Naive thymus-derived CD4-positive, alpha-beta T cell (primary cell): ENCODE data around the gene NRN1. TPM values are rescaled to one million over a fixed set of nuclear protein-coding genes. Genes with fewer than 3 reads are reported as not detected.
"Not testable (repeated sequence)": the region's sequence is repeated elsewhere in the genome, so short reads cannot be mapped to it uniquely, and the experiment has no call there.

ENCODE experiments used
- ATAC-seq: fragments of 150-1000 bp; cut with Tn5 transposase; 2 replicates; pipeline ENCODE4 v1.10.0; 2021; ENCODE audit warnings: mild to moderate bottlenecking, moderate library complexity
- CTCF ChIA-PET: fragments of 350-600 bp; sonication (Branson Sonifier 250); formaldehyde crosslinking; loops from one replicate; lab custom pipeline; 2021; ENCODE audit warnings: antibody characterized with exemption; lab: Charles Lee
- POLR2A ChIA-PET: fragments of 350-600 bp; sonication (Branson Sonifier 250); formaldehyde crosslinking; loops from one replicate; lab custom pipeline; 2021; ENCODE audit warnings: antibody characterized with exemption, inconsistent platforms; lab: Charles Lee
- DNase-seq, 9 donors: peaks; one replicate each; pipeline versions ENCODE4 v3.0.0 to v3.0.0-alpha.2; 2020 to 2022; ENCODE audit warnings: mixed read lengths in 1 of 9
- H3K27ac ChIP-seq: one replicate; pipeline ENCODE4 v1.7.0; 2013; ENCODE audit warnings: mild to moderate bottlenecking, low read depth, low read length, moderate library complexity
- H3K27me3 ChIP-seq, 2 donors: one replicate each; pipeline ENCODE4 v1.7.0; 2013; ENCODE audit warnings: low read length in 2 of 2, mild to moderate bottlenecking in 2 of 2, moderate library complexity in 2 of 2; ENCODE audit not compliant: control insufficient read depth in 2 of 2, insufficient read depth in 2 of 2
- H3K36me3 ChIP-seq, 3 experiments: 1 replicate in 2 of 3; 2 replicates in 1 of 3; pipeline ENCODE4 v1.7.0; 2013; ENCODE audit warnings: low read length in 3 of 3, mild to moderate bottlenecking in 3 of 3, moderate library complexity in 1 of 3; ENCODE audit not compliant: insufficient read depth in 3 of 3, control insufficient read depth in 2 of 3
- H3K4me1 ChIP-seq, 2 donors: one replicate each; pipeline ENCODE4 v1.7.0; 2013; ENCODE audit warnings: low read length in 2 of 2, mild to moderate bottlenecking in 2 of 2, moderate library complexity in 1 of 2; ENCODE audit not compliant: control insufficient read depth in 2 of 2, insufficient read depth in 2 of 2
- H3K4me3 ChIP-seq: 2 replicates; pipeline ENCODE4 v1.7.0; 2013; ENCODE audit warnings: mild to moderate bottlenecking, low read length
- H3K9me3 ChIP-seq, 3 experiments: 1 replicate in 2 of 3; 2 replicates in 1 of 3; pipeline ENCODE4 v1.7.0; 2013; ENCODE audit warnings: low read length in 3 of 3; ENCODE audit not compliant: control insufficient read depth in 2 of 3
- H3K27ac Mint-ChIP-seq, 9 donors: one replicate each; pipeline ENCODE4 v1.8.0; 2020 to 2022; ENCODE audit warnings: mixed read lengths in 9 of 9, mild to moderate bottlenecking in 8 of 9, moderate library complexity in 5 of 9, inconsistent platforms in 2 of 9
- H3K27me3 Mint-ChIP-seq, 5 donors: one replicate each; pipeline ENCODE4 v1.8.0; 2021 to 2022; ENCODE audit warnings: mixed read lengths in 5 of 5, mild to moderate bottlenecking in 1 of 5
- H3K36me3 Mint-ChIP-seq, 5 donors: one replicate each; pipeline ENCODE4 v1.8.0; 2020 to 2022; ENCODE audit warnings: mixed read lengths in 5 of 5, mild to moderate bottlenecking in 3 of 5, inconsistent platforms in 1 of 5
- H3K4me1 Mint-ChIP-seq, 7 donors: one replicate each; pipeline ENCODE4 v1.8.0; 2020 to 2022; ENCODE audit warnings: mixed read lengths in 7 of 7, mild to moderate bottlenecking in 3 of 7, inconsistent platforms in 1 of 7
- H3K4me3 Mint-ChIP-seq, 10 donors: one replicate each; pipeline ENCODE4 v1.8.0; 2020 to 2022; ENCODE audit warnings: mild to moderate bottlenecking in 10 of 10, mixed read lengths in 10 of 10, moderate library complexity in 6 of 10, inconsistent platforms in 2 of 10
- H3K9me3 Mint-ChIP-seq, 11 donors: one replicate each; pipeline ENCODE4 v1.8.0; 2020 to 2022; ENCODE audit warnings: mixed read lengths in 11 of 11, mild to moderate bottlenecking in 4 of 11, inconsistent platforms in 1 of 11, moderate library complexity in 1 of 11
- intact Hi-C, 2 donors: fragments of 100-400 bp; cut with micrococcal nuclease; formaldehyde crosslinking; loops; one replicate each; pipeline ENCODE4 v1.15.1; 2023
- polyA plus RNA-seq, 2 donors: library from polyadenylated mRNA; unstranded; fragments of 300-500 nt; fragmentation: Illumina TruSeq; gene quantifications; one replicate each; pipeline ENCODE4 v1.2.3, GENCODE V29; 2021
- total RNA-seq, 6 experiments: library from RNA in 5 of 6; stranded (reverse) in 5 of 6; gene quantifications; 1 replicate in 5 of 6; 2 replicates in 1 of 6; pipeline ENCODE4 v1.2.3 and lab custom pipeline; 2021 to 2026

The NRN1 gene
- total and polyA plus RNA-seq, 7 experiments from 2014 or later, result 0.19 to 9.1 (median 0.34) TPM; not detected in 2

DNA sequence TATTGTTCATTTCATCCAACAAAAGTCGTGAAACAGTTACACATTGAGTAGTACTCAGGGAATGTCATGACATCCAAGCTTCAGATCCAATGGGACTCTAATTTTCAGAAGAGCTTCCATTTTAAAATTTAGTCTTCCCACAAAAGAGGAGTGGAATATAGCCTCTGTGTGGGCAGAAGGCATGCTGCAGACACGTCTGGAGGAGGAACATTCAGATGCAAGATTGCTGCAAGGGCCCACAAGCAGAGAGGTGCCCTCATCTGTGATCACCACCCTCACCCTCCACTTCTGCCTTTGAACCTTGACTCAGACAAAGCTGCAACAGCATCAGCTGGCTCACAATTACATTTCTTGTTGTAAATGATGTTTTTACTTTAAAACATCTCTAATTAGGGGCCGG lies 29.9 kb downstream of the NRN1 start:
- intact Hi-C loops, result no loop called here
- no peak for DNase-seq
- no peak overlapping the region for H3K27ac ChIP-seq
- POLR2A ChIA-PET, result no interaction called here
- H3K4me1 Mint-ChIP-seq, result peaks cover 0 to 21% (median 5%) of the 10 kb centered on the region in 7 donors
- H3K36me3 ChIP-seq, result no peaks in the 10 kb centered on the region
- no peak overlapping the region for H3K4me3 ChIP-seq
- H3K36me3 Mint-ChIP-seq, result peaks cover 0 to 16% (median 5%) of the 10 kb centered on the region in 5 donors
- no peaks in the 10 kb centered on the region for H3K4me1 ChIP-seq
- H3K9me3 ChIP-seq, result no peaks in the 10 kb centered on the region
- H3K27me3 Mint-ChIP-seq, result peaks cover 0 to 26% (median 7%) of the 10 kb centered on the region in 5 donors
- H3K27me3 ChIP-seq, result no peaks in the 10 kb centered on the region
- no peak for ATAC-seq
- CTCF ChIA-PET, result interaction anchor here (0.6 kb wide), 1 partner anchor 1107 kb away, joined by 3 read pairs; no protein-coding TSS in a partner anchor
- no peak overlapping the region for H3K4me3 Mint-ChIP-seq
- no peak overlapping the region for H3K27ac Mint-ChIP-seq
- peaks cover 0 to 4% (median 0%) of the 10 kb centered on the region in 11 donors for H3K9me3 Mint-ChIP-seq

- Mint-ChIP-seq H3K27ac (no peak overlapping the region), H3K4me1 (peaks cover 0 to 12% (median 7%) of the 10 kb centered on the region in 7 donors), H3K27me3 (peaks cover 7 to 21% (median 12%) of the 10 kb centered on the region in 5 donors), H3K9me3 (peaks cover 0 to 5% (median 0%) of the 10 kb centered on the region in 11 donors), H3K4me3 (no peak overlapping the region), H3K36me3 (peaks cover 0 to 10% (median 5%) of the 10 kb centered on the region in 5 donors)
- POLR2A ChIA-PET, result no interaction called here
- no peaks in the 10 kb centered on the region for H3K4me1 ChIP-seq
- H3K27me3 ChIP-seq, result no peaks in the 10 kb centered on the region
- CTCF ChIA-PET, result no interaction called here
- ATAC-seq, result no peak
- H3K9me3 ChIP-seq, result no peaks in the 10 kb centered on the region
- intact Hi-C loops, result no loop called here
- H3K36me3 ChIP-seq, result no peaks in the 10 kb centered on the region
- DNase-seq, result no peak
- no peak overlapping the region for H3K27ac ChIP-seq
- H3K4me3 ChIP-seq, result no peak overlapping the region
These were observed 37.6 kb downstream of the NRN1 start for GRCh38 chr6:5968817-5969734.

DNA sequence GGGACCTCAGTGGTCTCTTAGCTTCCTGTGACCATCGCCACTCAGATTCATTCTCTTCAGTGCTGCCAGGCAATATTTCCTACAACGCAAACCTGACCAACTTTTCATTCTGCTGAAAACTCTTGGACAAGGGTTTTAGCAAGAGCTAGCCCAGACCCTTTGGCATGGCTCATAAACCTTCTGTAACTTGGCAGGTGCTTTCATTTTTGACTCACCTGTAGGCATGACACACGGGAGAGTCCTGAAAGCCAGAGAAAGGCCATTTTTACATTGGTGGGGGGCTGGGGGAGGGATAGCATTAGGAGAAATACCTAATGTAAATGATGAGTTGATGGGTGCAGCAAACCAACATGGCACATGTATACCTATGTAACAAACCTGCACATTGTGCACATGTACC lies 38.7 kb downstream of the NRN1 start:
- H3K9me3 ChIP-seq, H3K4me1 ChIP-seq, H3K4me3 ChIP-seq, CTCF ChIA-PET, intact Hi-C loops, H3K27ac ChIP-seq, DNase-seq, ATAC-seq, H3K9me3 Mint-ChIP-seq, H3K27me3 ChIP-seq, H3K36me3 ChIP-seq, H3K27ac Mint-ChIP-seq, H3K4me3 Mint-ChIP-seq, POLR2A ChIA-PET: not testable (repeated sequence)
- H3K4me1 Mint-ChIP-seq, result peaks cover 0 to 12% (median 7%) of the 10 kb centered on the region in 7 donors
- H3K36me3 Mint-ChIP-seq, result peaks cover 0 to 12% (median 3%) of the 10 kb centered on the region in 5 donors
- H3K27me3 Mint-ChIP-seq, result peaks cover 7 to 21% (median 10%) of the 10 kb centered on the region in 5 donors

GRCh38 chr6:5967594-5967993 lies 39.1 kb downstream of the NRN1 start:
- Mint-ChIP-seq H3K9me3 (peaks cover 0 to 5% (median 0%) of the 10 kb centered on the region in 11 donors), H3K36me3 (peaks cover 0 to 8% (median 2%) of the 10 kb centered on the region in 5 donors), H3K27ac (peak overlapping the region in 1 of 9 donors; percentile 25), H3K4me3 (no peak overlapping the region), H3K27me3 (peaks cover 2 to 21% (median 8%) of the 10 kb centered on the region in 5 donors), H3K4me1 (peaks cover 0 to 12% (median 7%) of the 10 kb centered on the region in 7 donors)
- ChIA-PET POLR2A (no interaction called here), CTCF (no interaction called here)
- Histone ChIP-seq H3K36me3 (no peaks in the 10 kb centered on the region), H3K4me3 (no peak overlapping the region), H3K4me1 (no peaks in the 10 kb centered on the region), H3K27me3 (no peaks in the 10 kb centered on the region), H3K27ac (no peak overlapping the region), H3K9me3 (no peaks in the 10 kb centered on the region)
- no peak for ATAC-seq
- intact Hi-C loops, result no loop called here
- no peak for DNase-seq

DNA sequence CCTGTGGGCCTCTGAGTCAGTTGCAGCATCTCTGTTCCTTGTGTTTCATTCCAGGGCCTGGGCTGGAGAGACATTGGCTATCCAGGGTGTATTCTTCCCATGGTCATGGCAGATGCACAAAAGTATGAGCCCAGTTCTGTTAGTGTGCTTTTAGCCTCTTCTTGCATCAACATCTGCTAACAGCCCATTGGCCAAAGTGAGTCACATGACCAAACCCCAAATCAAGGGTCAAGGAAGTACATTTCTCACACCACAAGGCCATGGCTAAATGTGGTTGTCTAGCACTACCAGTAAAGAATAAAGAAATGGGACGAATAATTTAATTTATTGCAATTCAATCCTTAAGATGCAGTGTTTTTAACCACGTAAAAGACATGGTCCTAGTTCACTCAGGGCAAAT lies 43.9 kb downstream of the NRN1 start:
- H3K27me3 Mint-ChIP-seq, result peaks cover 0 to 8% (median 4%) of the 10 kb centered on the region in 5 donors
- Histone ChIP-seq H3K4me3 (no peak overlapping the region), H3K27ac (no peak overlapping the region), H3K4me1 (no peaks in the 10 kb centered on the region), H3K36me3 (no peaks in the 10 kb centered on the region), H3K27me3 (no peaks in the 10 kb centered on the region), H3K9me3 (no peaks in the 10 kb centered on the region)
- no peaks in the 10 kb centered on the region for H3K9me3 Mint-ChIP-seq
- H3K36me3 Mint-ChIP-seq, result peaks cover 0 to 4% (median 0%) of the 10 kb centered on the region in 5 donors
- ATAC-seq, result no peak
- intact Hi-C loops, result no loop called here
- no peaks in the 10 kb centered on the region for H3K4me1 Mint-ChIP-seq
- ChIA-PET CTCF (no interaction called here), POLR2A (no interaction called here)
- no peak overlapping the region for H3K27ac Mint-ChIP-seq
- DNase-seq, result no peak
- no peak overlapping the region for H3K4me3 Mint-ChIP-seq

DNA sequence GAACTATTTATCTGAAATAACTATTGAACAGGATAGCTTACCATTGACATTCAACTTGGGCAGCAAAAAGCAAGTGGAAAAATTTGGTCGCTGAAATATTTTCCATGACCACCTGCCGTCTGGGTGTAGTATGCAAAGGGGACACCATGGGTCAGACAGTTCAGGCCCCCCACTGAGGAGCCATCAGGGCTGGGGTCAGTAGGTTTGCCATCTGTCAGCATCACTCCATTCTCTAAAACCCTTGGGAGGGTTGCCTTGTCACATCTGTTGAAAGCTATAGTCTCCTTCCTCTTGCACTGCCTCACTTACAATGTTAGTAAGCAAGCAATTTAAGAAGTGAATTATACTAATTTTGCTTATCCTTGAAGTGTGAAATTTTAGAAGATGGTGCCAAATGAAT lies 44.9 kb downstream of the NRN1 start:
- intact Hi-C loops, result no loop called here
- Mint-ChIP-seq H3K4me3 (no peak overlapping the region), H3K9me3 (no peaks in the 10 kb centered on the region), H3K4me1 (no peaks in the 10 kb centered on the region), H3K36me3 (peaks cover 0 to 4% (median 0%) of the 10 kb centered on the region in 5 donors), H3K27me3 (peaks cover 0 to 10% (median 4%) of the 10 kb centered on the region in 5 donors), H3K27ac (no peak overlapping the region)
- Histone ChIP-seq H3K27ac (no peak overlapping the region), H3K36me3 (no peaks in the 10 kb centered on the region), H3K4me3 (no peak overlapping the region), H3K4me1 (no peaks in the 10 kb centered on the region), H3K9me3 (no peaks in the 10 kb centered on the region), H3K27me3 (no peaks in the 10 kb centered on the region)
- CTCF ChIA-PET, result no interaction called here
- DNase-seq (no peak), ATAC-seq (no peak)
- POLR2A ChIA-PET, result no interaction called here
